ENCODE data around the gene ERCC2. TPM values are rescaled to one million over a fixed set of nuclear protein-coding genes. Genes with fewer than 3 reads are reported as not detected.
A peak's percentile ranks its signal among the peaks of the same experiment; 100 is the strongest.

The ERCC2 gene
- total RNA-seq, 2 experiments from 2014 or later = 27.5 to 30.4 TPM

DNA sequence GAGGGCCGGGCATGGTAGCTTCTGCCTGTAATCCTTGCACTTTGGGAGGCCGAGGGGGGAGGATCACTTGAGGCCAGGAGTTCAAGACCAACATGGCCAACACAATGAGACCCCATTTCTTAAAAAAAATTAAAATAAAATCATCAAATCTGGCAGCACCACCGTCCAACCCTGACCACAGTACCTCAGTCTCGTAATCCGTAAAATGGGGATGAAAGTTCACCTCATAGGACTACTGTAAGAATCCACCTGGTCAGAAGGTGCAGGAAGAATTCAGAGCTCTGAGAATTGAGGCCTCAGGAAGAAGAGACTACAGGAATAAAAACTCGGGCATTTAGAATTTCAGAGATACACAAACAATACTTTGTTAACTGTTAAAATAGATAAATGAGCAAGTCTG lies 31.4 kb upstream of the ERCC2 start:
- intact Hi-C loops (cut with DNase I, micrococcal nuclease) = loop anchor here in 1 of 2 experiments (10.0 kb wide), 1 partner anchor 243 kb away; no protein-coding TSS in a partner anchor
- H3K36me3 Mint-ChIP-seq (ENCODE audit: low read depth) = peaks cover 2% of the 10 kb centered on the region
- peaks cover 42% of the 10 kb centered on the region for H3K27me3 Mint-ChIP-seq
- CTCF ChIA-PET = interaction anchor here (1.0 to 3.4 kb wide), 8 partner anchors 11 to 156 kb away, joined by 3 to 17 read pairs (median 8); no protein-coding TSS in a partner anchor
- H3K9me3 Mint-ChIP-seq (ENCODE audit: low read depth) = no peaks in the 10 kb centered on the region
- H3K27ac Mint-ChIP-seq = no peak overlapping the region
- DNase-seq = no peak
- H3K4me1 Mint-ChIP-seq = peaks cover 24% of the 10 kb centered on the region
- no peak for ATAC-seq
- POLR2A ChIA-PET = interaction anchor here (0.7 kb wide), 2 partner anchors 75 to 240 kb away, joined by 3 read pairs; no protein-coding TSS in a partner anchor
- H3K4me3 Mint-ChIP-seq = no peak overlapping the region

- no peak for ATAC-seq
- Mint-ChIP-seq H3K36me3 (ENCODE audit: low read depth) (no peaks in the 10 kb centered on the region), H3K9me3 (ENCODE audit: low read depth) (no peaks in the 10 kb centered on the region), H3K4me1 (peaks cover 24% of the 10 kb centered on the region), H3K27me3 (peaks cover 50% of the 10 kb centered on the region), H3K4me3 (no peak overlapping the region), H3K27ac (no peak overlapping the region)
- CTCF ChIA-PET = interaction anchor here (2.3 kb wide), 1 partner anchor 85 kb away, joined by 6 read pairs; no protein-coding TSS in a partner anchor
- intact Hi-C loops (cut with DNase I, micrococcal nuclease) = loop anchor here in 1 of 2 experiments (10.0 kb wide), 1 partner anchor 245 kb away; no protein-coding TSS in a partner anchor
- POLR2A ChIA-PET = interaction anchor here (0.6 kb wide), 1 partner anchor 85 kb away, joined by 3 read pairs; no protein-coding TSS in a partner anchor
- no peak for DNase-seq
Observed at GRCh38 chr19:45400192-45400591, 29.8 kb upstream of the ERCC2 start.

DNA sequence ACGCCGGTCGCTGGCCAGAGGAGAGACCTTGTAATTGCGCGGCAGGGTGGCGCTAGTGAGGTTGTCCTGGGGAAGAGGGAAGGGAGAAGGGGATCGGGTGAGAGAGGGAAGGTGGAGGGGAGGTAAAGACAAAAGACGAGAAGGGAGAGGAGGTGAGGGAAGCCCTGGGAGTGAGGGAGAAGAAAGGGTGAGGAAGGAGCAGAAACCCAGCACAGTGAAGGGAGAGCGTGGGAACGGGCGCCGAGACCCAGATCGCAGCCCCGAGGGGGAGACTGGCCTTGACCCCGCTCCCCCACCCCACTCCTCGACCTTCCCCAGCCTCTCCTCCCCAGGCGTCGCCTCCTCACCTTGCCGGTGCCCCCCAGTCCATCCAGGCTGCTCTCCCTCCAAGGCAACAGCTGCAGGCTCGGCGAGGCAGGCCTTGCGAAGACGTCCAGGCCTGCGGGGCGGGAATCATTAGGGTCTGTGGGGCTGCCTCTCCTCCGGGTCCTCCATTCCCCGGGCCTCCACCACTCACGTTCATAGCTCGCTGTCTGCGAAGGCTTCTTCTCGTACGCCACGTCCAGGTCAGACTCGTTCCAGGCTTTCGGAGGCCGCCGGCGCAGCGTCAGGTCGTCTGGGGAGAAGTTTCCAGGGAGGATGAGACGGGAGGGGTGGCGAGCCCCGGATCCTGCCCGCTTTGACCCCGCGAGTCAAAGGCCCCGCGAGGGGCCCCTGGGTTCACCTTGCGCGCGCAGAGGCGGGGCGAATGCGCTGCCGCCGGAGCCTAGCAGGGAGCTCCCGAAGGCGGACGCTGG lies 25.6 kb upstream of the ERCC2 start:
- intact Hi-C loops (cut with DNase I, micrococcal nuclease) = no loop called here
- CTCF ChIA-PET = interaction anchor here (0.8 to 1.2 kb wide), 2 partner anchors 8 to 9 kb away, joined by 3 to 5 read pairs; partner anchors contain the start of gene PPP1R13L
- Mint-ChIP-seq H3K27ac (no peak overlapping the region), H3K9me3 (ENCODE audit: low read depth) (no peaks in the 10 kb centered on the region), H3K4me1 (peaks cover 8% of the 10 kb centered on the region), H3K27me3 (peaks cover 27% of the 10 kb centered on the region), H3K36me3 (ENCODE audit: low read depth) (no peaks in the 10 kb centered on the region), H3K4me3 (no peak overlapping the region)
- POLR2A ChIA-PET = interaction anchor here (0.6 kb wide), 1 partner anchor 12 kb away, joined by 3 read pairs; no protein-coding TSS in a partner anchor
- ATAC-seq (no peak), DNase-seq (no peak)

DNA sequence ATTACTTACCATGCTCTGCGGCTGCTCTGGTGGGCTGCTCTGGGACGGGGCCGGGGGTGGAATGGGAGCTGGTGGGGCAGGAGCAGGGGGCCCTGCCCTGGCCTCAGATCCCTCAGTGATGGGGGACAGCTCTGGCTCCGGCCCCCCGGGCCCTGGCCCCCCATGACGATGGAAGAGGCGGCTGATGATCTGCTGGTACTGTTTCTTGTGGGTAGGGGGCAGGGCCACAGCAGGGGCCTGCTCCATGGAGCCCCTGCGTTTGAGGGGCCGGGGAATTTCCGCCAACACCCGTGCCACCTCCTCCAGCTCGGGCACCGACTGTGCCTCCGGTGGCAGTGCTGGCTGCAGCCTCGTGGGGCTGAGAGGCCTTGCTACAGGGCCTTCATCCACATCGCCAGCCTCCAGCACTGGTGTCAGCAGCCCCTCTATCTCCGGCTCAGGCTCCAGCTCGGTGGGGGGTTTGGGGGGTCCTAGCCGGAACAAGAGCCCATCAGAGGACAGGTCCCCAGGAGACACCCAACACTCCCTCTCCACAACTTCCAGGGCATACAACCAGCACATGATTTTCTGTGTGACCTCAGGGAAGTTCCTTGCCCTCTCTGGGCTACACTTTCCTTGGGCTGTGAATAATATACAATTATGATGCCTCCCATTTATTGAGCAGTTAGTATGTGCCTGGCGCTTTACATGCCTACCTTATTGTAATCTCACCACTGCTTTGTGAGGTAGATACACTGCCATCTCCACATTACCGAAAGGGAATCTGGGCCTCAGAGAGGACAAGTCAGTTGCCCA lies 21.7 kb upstream of the ERCC2 start:
- Mint-ChIP-seq H3K36me3 (ENCODE audit: low read depth) (no peaks in the 10 kb centered on the region), H3K4me3 (no peak overlapping the region), H3K27me3 (peaks cover 11% of the 10 kb centered on the region), H3K9me3 (ENCODE audit: low read depth) (no peaks in the 10 kb centered on the region), H3K27ac (no peak overlapping the region), H3K4me1 (peaks cover 3% of the 10 kb centered on the region)
- ChIA-PET POLR2A (interaction anchor here (0.6 kb wide), 1 partner anchor 10 kb away, joined by 3 read pairs; no protein-coding TSS in a partner anchor), CTCF (interaction anchor here (0.8 to 2.0 kb wide), 2 partner anchors 10 to 289 kb away, joined by 3 to 10 read pairs; no protein-coding TSS in a partner anchor)
- intact Hi-C loops (cut with DNase I, micrococcal nuclease) = no loop called here
- no peak for DNase-seq
- ATAC-seq = no peak

DNA sequence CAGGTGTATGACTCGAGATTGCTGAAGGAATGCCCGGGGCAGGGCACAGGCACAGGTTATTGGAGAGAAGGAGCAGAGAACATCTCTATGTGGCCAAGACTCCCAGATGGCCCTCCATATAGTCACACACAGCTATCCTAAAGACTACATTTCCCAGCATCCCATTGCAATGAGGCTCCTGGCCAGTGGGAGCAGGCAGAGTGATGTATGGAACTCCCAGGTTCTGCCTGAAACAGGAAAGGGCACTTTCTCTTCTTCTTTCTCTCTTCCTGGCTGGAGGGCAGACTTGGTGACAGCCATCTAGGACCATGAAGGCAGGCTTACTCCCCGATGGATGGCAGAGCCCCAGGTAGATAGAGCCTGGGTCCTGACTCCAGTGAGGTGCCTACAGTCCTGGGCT lies 21.0 kb upstream of the ERCC2 start:
- H3K36me3 Mint-ChIP-seq (ENCODE audit: low read depth) = no peaks in the 10 kb centered on the region
- ATAC-seq = peak; percentile 47
- ChIA-PET POLR2A (interaction anchor here (0.9 kb wide), 1 partner anchor 13 kb away, joined by 3 read pairs; the partner anchor contains the start of gene PPP1R13L), CTCF (interaction anchor here (0.7 to 2.0 kb wide), 2 partner anchors 10 to 172 kb away, joined by 4 to 10 read pairs; no protein-coding TSS in a partner anchor)
- H3K4me1 Mint-ChIP-seq = no peaks in the 10 kb centered on the region
- no peaks in the 10 kb centered on the region for H3K9me3 Mint-ChIP-seq (ENCODE audit: low read depth)
- H3K27me3 Mint-ChIP-seq = peaks cover 7% of the 10 kb centered on the region
- H3K4me3 Mint-ChIP-seq = no peak overlapping the region
- H3K27ac Mint-ChIP-seq = no peak overlapping the region
- intact Hi-C loops (cut with DNase I, micrococcal nuclease) = no loop called here
- no peak for DNase-seq

GRCh38 chr19:45385392-45386221 lies 15.2 kb upstream of the ERCC2 start:
- peak; percentile 53 for ATAC-seq
- DNase-seq = no peak
- no peaks in the 10 kb centered on the region for H3K4me1 Mint-ChIP-seq
- ChIA-PET CTCF (no interaction called here), POLR2A (no interaction called here)
- H3K27ac Mint-ChIP-seq = no peak overlapping the region
- H3K9me3 Mint-ChIP-seq (ENCODE audit: low read depth) = no peaks in the 10 kb centered on the region
- no peaks in the 10 kb centered on the region for H3K36me3 Mint-ChIP-seq (ENCODE audit: low read depth)
- intact Hi-C loops (cut with DNase I, micrococcal nuclease) = no loop called here
- H3K4me3 Mint-ChIP-seq = no peak overlapping the region
- H3K27me3 Mint-ChIP-seq = peaks cover 14% of the 10 kb centered on the region

DNA sequence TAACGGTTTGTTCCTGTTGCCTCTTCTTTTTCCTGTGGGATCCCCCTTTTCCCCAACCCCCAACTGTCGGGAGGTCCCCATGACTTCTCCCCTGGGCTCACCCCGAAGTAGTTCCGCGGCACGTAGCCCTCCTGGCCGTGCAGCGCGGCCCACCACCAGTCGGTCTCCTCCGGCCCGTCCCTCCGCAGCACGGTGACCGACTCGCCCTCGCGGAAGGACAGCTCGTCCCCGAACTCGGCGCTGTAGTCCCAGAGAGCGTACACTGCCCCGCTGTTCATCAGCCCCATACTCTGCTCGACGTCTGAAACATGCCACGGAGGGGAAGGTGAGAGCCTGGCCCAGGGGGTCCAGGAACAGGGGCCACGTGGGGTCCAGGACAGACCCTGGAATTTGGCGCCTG lies 12.1 kb upstream of the ERCC2 start:
- H3K4me3 Mint-ChIP-seq = no peak overlapping the region
- H3K9me3 Mint-ChIP-seq (ENCODE audit: low read depth) = no peaks in the 10 kb centered on the region
- intact Hi-C loops (cut with DNase I, micrococcal nuclease) = no loop called here
- ATAC-seq (no peak), DNase-seq (no peak)
- POLR2A ChIA-PET = no interaction called here
- CTCF ChIA-PET = interaction anchor here (0.6 to 1.5 kb wide), 2 partner anchors 10 to 445 kb away, joined by 3 read pairs; no protein-coding TSS in a partner anchor
- H3K27ac Mint-ChIP-seq = no peak overlapping the region
- peaks cover 7% of the 10 kb centered on the region for H3K4me1 Mint-ChIP-seq
- H3K27me3 Mint-ChIP-seq = peaks cover 14% of the 10 kb centered on the region
- no peaks in the 10 kb centered on the region for H3K36me3 Mint-ChIP-seq (ENCODE audit: low read depth)

DNA sequence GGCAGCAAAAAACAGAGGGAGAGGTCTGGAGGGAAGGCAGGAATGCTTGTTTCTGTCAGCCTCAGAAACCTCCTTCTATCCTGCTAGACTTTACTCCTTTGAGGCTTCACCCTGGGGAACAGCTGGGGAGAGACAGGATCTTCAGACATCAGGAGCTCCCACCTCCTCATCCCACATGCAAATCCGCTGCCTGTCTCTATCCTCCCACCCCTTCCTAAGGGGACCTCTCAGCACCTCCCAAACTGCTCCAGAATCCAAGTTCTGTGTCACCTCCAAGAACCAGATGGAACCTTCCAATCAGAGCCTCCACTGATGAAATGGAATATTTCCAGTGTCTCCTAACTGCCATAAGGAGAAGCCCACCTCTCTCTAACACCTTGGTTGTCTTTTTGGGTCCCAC lies 9.7 kb upstream of the ERCC2 start:
- CTCF ChIA-PET = no interaction called here
- no peak for DNase-seq

GRCh38 chr19:45376045-45376724 lies 5.8 kb upstream of the ERCC2 start:
- H3K4me3 Mint-ChIP-seq = no peak overlapping the region
- no peaks in the 10 kb centered on the region for H3K36me3 Mint-ChIP-seq (ENCODE audit: low read depth)
- ChIA-PET CTCF (no interaction called here), POLR2A (no interaction called here)
- DNase-seq (no peak), ATAC-seq (no peak)
- no peaks in the 10 kb centered on the region for H3K27me3 Mint-ChIP-seq
- H3K9me3 Mint-ChIP-seq (ENCODE audit: low read depth) = no peaks in the 10 kb centered on the region
- intact Hi-C loops (cut with DNase I, micrococcal nuclease) = no loop called here
- peaks cover 19% of the 10 kb centered on the region for H3K4me1 Mint-ChIP-seq
- no peak overlapping the region for H3K27ac Mint-ChIP-seq

More for the DNA sequence above, 9.7 kb upstream of the ERCC2 start:
- no peak overlapping the region for H3K4me3 Mint-ChIP-seq
- H3K36me3 Mint-ChIP-seq (ENCODE audit: low read depth) = no peaks in the 10 kb centered on the region
- peaks cover 19% of the 10 kb centered on the region for H3K4me1 Mint-ChIP-seq
- ATAC-seq = no peak
- H3K27ac Mint-ChIP-seq = no peak overlapping the region
- POLR2A ChIA-PET = no interaction called here
- intact Hi-C loops (cut with DNase I, micrococcal nuclease) = no loop called here
- peaks cover 4% of the 10 kb centered on the region for H3K27me3 Mint-ChIP-seq
- H3K9me3 Mint-ChIP-seq (ENCODE audit: low read depth) = no peaks in the 10 kb centered on the region

DNA sequence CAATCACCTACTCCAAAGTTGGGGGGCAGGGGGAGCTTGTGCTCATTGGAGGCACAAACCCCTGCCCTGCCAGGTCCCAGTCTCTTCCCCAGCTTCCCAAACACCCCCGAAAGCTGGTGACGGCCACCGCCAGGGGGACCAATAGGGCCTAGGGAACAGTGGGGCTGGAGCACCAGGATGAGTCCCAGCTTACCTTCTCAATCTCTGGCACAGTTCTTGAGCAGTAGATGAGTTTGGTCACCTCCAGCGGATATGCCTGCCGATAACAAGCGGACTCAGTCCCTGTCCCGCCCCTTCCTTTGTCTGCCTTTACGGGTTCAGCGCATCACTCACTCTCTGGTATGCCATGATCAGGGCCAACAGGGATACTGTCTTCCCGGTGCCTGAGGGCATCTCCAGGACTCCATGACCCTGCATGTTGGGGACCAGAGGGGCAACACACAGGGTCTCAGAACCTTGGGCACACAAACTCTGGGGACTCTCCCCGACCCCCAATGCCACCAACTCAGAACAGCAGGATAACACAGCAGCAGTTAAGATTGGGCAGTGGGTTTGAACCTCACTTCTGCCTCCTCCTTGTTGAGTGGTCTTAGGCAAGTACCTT lies 1.5 kb downstream of the ERCC2 start:
- Mint-ChIP-seq H3K27ac (no peak overlapping the region), H3K4me1 (peaks cover 8% of the 10 kb centered on the region), H3K9me3 (ENCODE audit: low read depth) (no peaks in the 10 kb centered on the region), H3K27me3 (no peaks in the 10 kb centered on the region), H3K36me3 (ENCODE audit: low read depth) (peaks cover 1% of the 10 kb centered on the region), H3K4me3 (peak overlapping the region; percentile 55)
- DNase-seq (no peak), ATAC-seq (no peak)
- intact Hi-C loops (cut with DNase I, micrococcal nuclease) = no loop called here
- CTCF ChIA-PET = no interaction called here
- POLR2A ChIA-PET = interaction anchor here (0.6 kb wide), 1 partner anchor 53 kb away, joined by 5 read pairs; no protein-coding TSS in a partner anchor

All from activated CD4-positive, alpha-beta T cell treated with anti-CD3 and anti-CD28 coated beads for 36 hours (primary cell).